ENCODE results near the gene EFTUD2.
"Not testable (repeated sequence)": the region's sequence is repeated elsewhere in the genome, so short reads cannot be mapped to it uniquely, and the experiment has no call there.

EFTUD2 gene

GRCh38 chr17:44899074-44899782 is at the start of gene EFTUD2:
EFTUD2 (minus strand) TSS chr17:44899445; CDS start chr17:44894521, 4,924 bp downstream.
- peak; percentile 81 for DNase-seq

GRCh38 chr17:44948315-44948795 is 49.1 kb upstream of the EFTUD2 start:
- no peak for DNase-seq

DNA sequence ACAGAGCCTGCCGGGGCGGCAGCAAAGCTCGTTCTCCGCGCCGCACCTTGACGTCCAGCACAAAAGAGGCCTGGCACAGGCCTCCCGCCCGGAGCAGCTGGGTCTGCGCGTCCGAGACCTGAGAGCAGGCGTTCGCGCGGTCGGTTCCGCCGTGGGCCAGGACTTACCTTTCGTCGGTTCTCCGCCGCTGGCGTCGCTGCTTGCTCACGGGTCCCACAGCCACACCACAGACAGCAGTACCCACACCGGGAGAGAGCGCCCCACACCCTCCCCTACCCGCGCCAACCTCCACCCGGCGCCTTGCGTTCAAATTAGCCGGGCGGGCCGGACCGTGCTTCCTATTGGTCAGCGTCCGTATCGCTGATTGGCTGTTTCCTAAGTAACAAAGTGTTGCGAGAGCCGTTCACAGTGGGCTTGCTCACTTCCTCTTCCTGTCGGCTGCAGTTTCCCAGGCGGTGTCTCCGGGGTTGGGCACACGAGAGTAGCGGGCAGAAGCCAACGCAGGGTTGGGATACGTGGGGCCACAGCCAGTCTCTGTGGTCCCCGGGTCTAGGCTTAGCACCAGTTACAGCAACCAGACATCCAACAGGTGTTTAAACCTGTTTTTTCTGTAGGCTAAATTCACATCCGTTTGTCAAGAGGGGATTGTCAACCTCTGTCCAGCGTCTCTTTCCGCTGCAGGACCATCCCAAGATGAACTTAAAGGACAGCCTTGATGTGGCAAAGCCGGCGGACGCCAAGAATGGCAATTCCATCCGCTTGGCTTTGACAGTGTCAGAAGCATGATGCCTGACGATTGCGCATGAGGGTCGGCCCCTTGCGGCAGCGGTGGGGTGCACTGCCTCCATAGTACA is 48.4 kb upstream of the EFTUD2 start, which contains the start of gene KIF18B:
Gene KIF18B (minus strand): TSS at position 313 of the 854 bp plus-strand sequence. CDS start 11,429 bp downstream, outside the sequence.
- DNase-seq: peak; percentile 97

DNA sequence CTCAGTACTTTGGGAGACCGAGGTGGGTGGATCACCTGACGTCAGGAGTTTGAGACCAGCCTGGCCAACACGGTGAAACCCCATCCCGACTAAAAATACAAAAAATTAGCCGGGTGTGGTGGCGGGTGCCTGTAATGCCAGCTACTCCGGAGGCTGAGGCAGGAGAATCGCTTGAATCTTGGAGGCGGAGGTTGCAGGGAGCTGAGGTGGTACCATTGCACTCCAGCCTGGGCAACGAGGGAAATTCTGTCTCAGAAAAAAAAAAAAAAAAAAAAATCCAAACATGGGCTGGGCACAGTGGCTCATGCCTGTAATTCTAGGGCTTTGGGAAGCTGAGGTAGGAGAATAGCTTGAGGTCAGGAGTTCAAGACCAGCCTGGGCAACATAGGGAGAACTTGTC is 46.4 kb upstream of the EFTUD2 start:
- DNase-seq: not testable (repeated sequence)

GRCh38 chr17:44942456-44942855 is 43.2 kb upstream of the EFTUD2 start:
- DNase-seq: no peak

DNA sequence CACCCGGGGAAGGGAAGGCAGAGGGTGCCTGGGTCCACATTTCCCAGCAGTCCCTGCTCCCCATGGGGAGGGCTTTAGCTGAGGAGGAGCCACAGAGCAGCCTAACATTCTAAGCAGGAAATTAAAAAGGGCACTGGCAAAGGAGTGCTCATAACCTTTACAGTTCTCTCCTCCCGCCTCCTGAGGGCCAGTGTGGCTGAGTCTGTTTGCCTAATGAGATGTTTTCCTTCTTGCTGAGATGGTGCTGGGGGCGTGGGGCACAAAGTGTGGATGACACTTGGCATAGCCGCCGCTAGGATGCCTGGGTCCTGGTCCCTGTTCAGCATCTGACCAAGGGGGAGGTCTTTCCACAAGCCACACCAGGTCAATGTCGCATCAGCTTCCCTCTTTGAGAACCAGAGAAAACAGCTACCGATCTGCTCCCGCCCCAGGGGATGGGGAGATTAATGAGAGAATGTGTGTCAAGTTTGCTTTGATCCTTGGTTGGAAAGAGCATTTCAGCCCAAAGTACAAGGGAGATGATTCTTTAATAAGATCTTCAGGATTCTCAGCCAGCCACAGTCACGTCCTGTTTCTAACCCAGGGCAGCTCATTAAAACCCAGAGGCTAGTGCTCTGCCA is 42.6 kb upstream of the EFTUD2 start:
- DNase-seq: no peak

DNA sequence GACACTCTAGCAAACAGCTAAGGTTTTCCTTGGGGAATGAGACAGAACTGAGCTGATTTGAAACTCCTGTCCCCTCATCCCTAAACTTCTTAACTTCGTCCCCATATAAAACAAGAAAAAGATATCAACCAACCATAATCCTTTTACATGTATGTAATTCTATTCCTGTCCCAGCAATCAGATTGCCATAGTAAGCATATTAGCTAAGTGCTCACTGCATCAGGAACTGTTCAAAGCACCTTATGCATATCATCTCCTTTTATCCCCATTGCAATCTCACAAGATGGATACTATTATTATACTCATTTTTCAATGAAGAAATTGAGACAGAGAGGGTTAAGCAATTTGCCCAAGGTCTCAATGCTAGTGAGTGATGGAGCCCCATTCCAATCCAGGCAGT is 41.5 kb upstream of the EFTUD2 start:
- DNase-seq: no peak

DNA sequence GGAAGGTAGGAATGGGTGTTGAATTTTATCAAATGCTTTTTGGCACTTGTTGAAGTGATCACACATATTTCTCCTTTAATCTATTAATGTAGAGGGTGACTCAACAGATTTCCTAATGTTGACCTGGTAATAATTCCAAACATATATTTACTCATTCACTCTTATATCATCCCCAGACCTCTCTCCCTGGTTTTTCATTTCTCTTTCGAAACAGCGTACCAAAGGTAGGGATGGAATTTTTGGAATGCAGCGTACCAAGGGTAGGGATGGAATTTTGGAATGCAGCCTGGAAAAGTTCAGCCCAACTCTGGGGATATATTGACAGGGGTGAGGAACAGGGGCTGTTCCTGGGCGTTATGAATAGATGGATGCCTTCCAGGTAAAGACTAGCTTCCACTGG is 41.1 kb upstream of the EFTUD2 start:
- DNase-seq: no peak

- DNase-seq: no peak
These were observed 35.9 kb upstream of the EFTUD2 start for GRCh38 chr17:44935116-44935515.

- DNase-seq: no peak
These were observed 35.5 kb upstream of the EFTUD2 start for GRCh38 chr17:44934745-44935105.

DNA sequence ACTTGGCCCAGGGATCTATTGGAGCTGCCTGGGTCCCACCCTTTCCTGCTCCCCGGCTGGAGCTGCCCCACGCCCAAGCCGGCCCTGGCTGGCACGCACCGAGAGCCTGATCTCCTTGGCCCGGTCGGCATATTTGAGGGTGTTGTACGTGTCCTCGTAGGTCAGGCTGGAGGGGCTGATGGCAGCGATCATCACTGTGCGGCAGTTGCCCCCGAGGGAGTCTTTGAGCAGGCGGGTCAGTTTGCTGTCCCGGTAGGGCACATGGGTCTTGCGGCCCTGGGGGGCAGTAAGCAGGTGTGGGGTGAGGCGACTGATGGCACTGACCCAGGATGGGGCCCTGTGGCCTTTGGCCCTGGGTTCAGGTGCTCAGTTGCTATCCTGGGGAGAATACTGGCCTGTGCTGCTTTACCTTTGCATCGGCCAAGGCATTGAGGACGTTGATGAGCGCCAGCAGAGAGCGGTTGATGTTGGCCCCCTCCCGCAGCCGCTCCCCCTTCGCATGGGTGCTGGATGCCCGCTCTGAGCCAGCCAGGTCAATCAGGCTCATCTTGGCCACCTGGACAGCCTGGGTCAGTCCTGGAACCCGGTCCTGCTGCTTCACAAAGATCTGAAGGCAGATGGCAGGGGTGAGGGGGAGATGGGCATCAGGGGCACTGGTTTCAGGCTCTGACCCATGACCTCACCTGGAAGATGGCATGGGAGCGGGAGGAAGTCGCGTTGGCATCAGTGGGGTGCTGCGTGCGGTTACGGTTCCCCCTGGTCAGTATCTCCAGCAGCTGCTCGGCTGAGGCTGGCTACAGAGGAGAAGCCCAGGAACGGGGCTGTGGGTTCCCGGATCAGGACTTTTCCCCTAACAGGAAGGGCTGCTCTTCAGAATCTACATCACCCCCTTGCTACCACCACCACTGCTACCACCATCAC is 34.8 kb upstream of the EFTUD2 start:
- DNase-seq: no peak

GRCh38 chr17:44932787-44933097 is 33.5 kb upstream of the EFTUD2 start:
- no peak for DNase-seq

GRCh38 chr17:44932096-44932786 is 33.0 kb upstream of the EFTUD2 start:
- no peak for DNase-seq

GRCh38 chr17:44931376-44931775 is 32.1 kb upstream of the EFTUD2 start:
- no peak for DNase-seq

DNA sequence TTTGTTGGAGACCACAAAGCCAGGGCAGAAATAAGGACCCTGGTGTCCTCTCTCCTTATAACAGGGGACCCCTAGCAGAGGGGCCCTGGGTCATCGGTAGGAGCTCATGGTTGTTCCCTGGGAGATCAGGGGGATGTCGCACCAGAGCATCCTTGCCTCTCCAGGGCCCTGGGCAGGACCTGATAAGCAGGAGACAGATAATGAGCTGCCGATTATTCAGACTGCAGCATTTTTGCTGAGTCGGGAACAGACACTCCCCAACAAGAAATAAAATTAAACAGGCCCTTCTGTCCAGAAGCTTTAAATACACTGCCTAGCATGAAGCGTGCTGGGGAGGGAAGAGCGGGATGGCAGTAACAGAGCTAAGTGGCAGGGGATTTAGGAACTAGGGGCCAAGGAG is 31.4 kb upstream of the EFTUD2 start:
- DNase-seq: no peak

- no peak for DNase-seq
These were observed 29.9 kb upstream of the EFTUD2 start for GRCh38 chr17:44928950-44929720.

- no peak for DNase-seq
These were observed 28.9 kb upstream of the EFTUD2 start for GRCh38 chr17:44928136-44928535.

GRCh38 chr17:44927696-44928095 is 28.5 kb upstream of the EFTUD2 start:
- no peak for DNase-seq

DNA sequence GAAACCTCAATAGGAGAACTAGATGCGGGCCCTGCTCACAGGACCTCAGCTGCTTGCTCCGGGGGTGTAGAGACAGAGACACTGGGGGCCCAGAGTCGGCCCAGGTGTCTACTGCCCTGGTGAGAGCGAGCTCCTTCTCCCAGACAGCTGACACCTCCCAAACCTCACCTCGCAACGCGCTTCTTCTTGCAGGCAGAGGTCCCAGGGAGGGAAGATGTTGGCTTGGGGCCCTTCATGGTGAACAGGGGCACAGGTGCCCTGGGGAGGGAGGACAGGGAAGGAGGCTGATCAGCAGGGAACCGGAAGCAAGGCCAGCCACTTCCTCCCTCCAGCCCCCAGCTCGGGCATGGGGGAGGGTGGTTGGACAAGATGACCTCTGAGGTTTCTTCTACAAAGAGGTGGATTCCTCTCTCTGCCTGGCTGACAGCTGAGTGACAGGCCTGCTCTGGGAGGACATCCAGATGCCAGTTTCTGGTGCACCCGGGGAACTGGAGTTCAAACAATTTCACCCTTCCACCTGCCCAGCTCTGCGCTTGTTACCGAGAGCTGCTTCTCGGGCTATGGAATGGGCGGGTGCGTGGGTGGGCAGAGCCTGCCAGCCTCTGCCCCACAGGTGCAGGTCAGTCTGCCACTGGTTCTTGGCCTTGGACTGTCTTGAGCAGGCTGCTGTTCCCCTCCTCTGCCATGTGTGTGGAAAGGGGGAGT is 27.7 kb upstream of the EFTUD2 start:
- no peak for DNase-seq

Data from MV-4-11 (cell line).